Measurements from ENCODE around the gene RGS19. TPM values are rescaled to one million over a fixed set of nuclear protein-coding genes. Genes with fewer than 3 reads are reported as not detected.

The RGS19 gene
- total RNA-seq, 4 donors from 2014 or later = 12.9 to 35.7 (median 20.1) TPM

GRCh38 chr20:64082820-64083377, 3.6 kb upstream of the RGS19 start:
- peaks cover 0 to 62% (median 20%) of the 10 kb centered on the region in 4 donors for H3K4me1 ChIP-seq
- peak overlapping the region in 3 of 4 donors; percentile 30 to 58 (median 48) for H3K4me3 ChIP-seq
- no peaks in the 10 kb centered on the region for H3K36me3 ChIP-seq
- no peak for DNase-seq (ENCODE audit: low spot score in 2 of 2)
- 29 to 30% methylated on average over 13 of the region's 13 CpGs for WGBS, 2 donors
- H3K27me3 ChIP-seq = peaks cover 0 to 35% of the 10 kb centered on the region in 2 donors
- no peak for TF ChIP-seq POLR2A (IDR thresholded peaks at IDR 0.05)
- TF ChIP-seq EP300 (IDR thresholded peaks at IDR 0.05) = no peak
- no peak for TF ChIP-seq CTCF (IDR thresholded peaks at IDR 0.05)
- H3K27ac ChIP-seq = no peak overlapping the region
- peaks cover 0 to 9% (median 0%) of the 10 kb centered on the region in 4 donors for H3K9me3 ChIP-seq

GRCh38 chr20:64082126-64082731, 2.9 kb upstream of the RGS19 start:
- no peak overlapping the region for H3K27ac ChIP-seq
- peaks cover 0 to 5% (median 0%) of the 10 kb centered on the region in 4 donors for H3K9me3 ChIP-seq
- TF ChIP-seq CTCF (IDR thresholded peaks at IDR 0.05) (no peak), POLR2A (IDR thresholded peaks at IDR 0.05) (no peak), EP300 (IDR thresholded peaks at IDR 0.05) (no peak)
- WGBS, 2 donors = 27 to 35% methylated on average over 11 to 13 of the region's 13 CpGs
- peaks cover 0 to 33% of the 10 kb centered on the region in 2 donors for H3K27me3 ChIP-seq
- no peak for DNase-seq (ENCODE audit: low spot score in 2 of 2)
- H3K4me1 ChIP-seq = peaks cover 0 to 63% (median 20%) of the 10 kb centered on the region in 4 donors
- no peak overlapping the region for H3K4me3 ChIP-seq
- no peaks in the 10 kb centered on the region for H3K36me3 ChIP-seq

- peaks cover 0 to 63% (median 20%) of the 10 kb centered on the region in 4 donors for H3K4me1 ChIP-seq
Observed at GRCh38 chr20:64081624-64081964, 2.3 kb upstream of the RGS19 start.

GRCh38 chr20:64080813-64081623, 1.7 kb upstream of the RGS19 start:
- Histone ChIP-seq H3K9me3 (no peaks in the 10 kb centered on the region), H3K4me3 (peak overlapping the region in 1 of 4 donors; percentile 81), H3K27me3 (peaks cover 0 to 24% of the 10 kb centered on the region in 2 donors), H3K27ac (peak overlapping the region in 2 of 4 donors; percentile 28 to 77), H3K4me1 (peaks cover 0 to 66% (median 20%) of the 10 kb centered on the region in 4 donors), H3K36me3 (no peaks in the 10 kb centered on the region)
- no peak for TF ChIP-seq EP300 (IDR thresholded peaks at IDR 0.05)
- no peak for TF ChIP-seq POLR2A (IDR thresholded peaks at IDR 0.05)
- TF ChIP-seq CTCF (IDR thresholded peaks at IDR 0.05) = no peak
- DNase-seq (ENCODE audit: low spot score in 2 of 2) = no peak
- WGBS, 2 donors = 62 to 69% methylated on average over 12 to 17 of the region's 17 CpGs

More at GRCh38 chr20:64081624-64081964, 2.3 kb upstream of the RGS19 start:
- Histone ChIP-seq H3K9me3 (peaks cover 0 to under 1% (median 0%) of the 10 kb centered on the region in 4 donors), H3K27me3 (peaks cover 0 to 30% of the 10 kb centered on the region in 2 donors), H3K4me3 (no peak overlapping the region), H3K36me3 (no peaks in the 10 kb centered on the region), H3K27ac (no peak overlapping the region)
- 87% methylated on average over 6 of the region's 6 CpGs for WGBS, 2 donors
- TF ChIP-seq CTCF (IDR thresholded peaks at IDR 0.05) = no peak
- no peak for TF ChIP-seq POLR2A (IDR thresholded peaks at IDR 0.05)
- no peak for TF ChIP-seq EP300 (IDR thresholded peaks at IDR 0.05)
- DNase-seq (ENCODE audit: low spot score in 2 of 2) = no peak
